BE2C (cell line): ENCODE measurements around the gene HPCAL1.

Experiments used
- DNase-seq: peaks from one replicate; pipeline ENCODE4 v3.0.0-alpha.2; 2020
- H3K27me3 ChIP-seq: fragments of 250-450 bp; sonication (Bioruptor Pico); 2 replicates; pipeline ENCODE4 v1.5.1; 2020; ENCODE audit warnings: mild to moderate bottlenecking
- H3K36me3 ChIP-seq: fragments of 250-450 bp; sonication (Bioruptor Pico); 2 replicates; pipeline ENCODE4 v1.5.1; 2020; ENCODE audit warnings: mild to moderate bottlenecking
- H3K4me1 ChIP-seq: fragments of 250-450 bp; sonication (Bioruptor Pico); 2 replicates; pipeline ENCODE4 v1.5.1; 2020
- H3K4me3 ChIP-seq: 2 replicates; pipeline ENCODE4 v1.5.1; 2011; ENCODE audit warnings: low read depth, low read length
- H3K9me3 ChIP-seq: fragments of 250-450 bp; sonication (Bioruptor Pico); 2 replicates; pipeline ENCODE4 v1.5.1; 2020
- CTCF ChIP-seq: IDR thresholded peaks from 2 replicates; pipeline ENCODE4 v1.5.1; 2012; ENCODE audit warnings: mild to moderate bottlenecking, low read depth, low read length

HPCAL1 gene

GRCh38 chr2:10316860-10317259 lies 14.2 kb downstream of the HPCAL1 start:
- H3K36me3 ChIP-seq = peaks cover 10% of the 10 kb centered on the region
- no peak for TF ChIP-seq CTCF
- no peak overlapping the region for H3K4me3 ChIP-seq

GRCh38 chr2:10317646-10318045 lies 14.9 kb downstream of the HPCAL1 start:
- peak; percentile 35 for TF ChIP-seq CTCF
- peak; percentile 42 for DNase-seq
- Histone ChIP-seq H3K4me3 (no peak overlapping the region), H3K27me3 (no peaks in the 10 kb centered on the region), H3K9me3 (peaks cover 7% of the 10 kb centered on the region), H3K36me3 (peaks cover 10% of the 10 kb centered on the region), H3K4me1 (no peaks in the 10 kb centered on the region; the same call in 1 of the 2 replicates)

More at GRCh38 chr2:10316860-10317259, 14.2 kb downstream of the HPCAL1 start:
- H3K4me1 ChIP-seq = no peaks in the 10 kb centered on the region; the same call in 1 of the 2 replicates
- no peak for DNase-seq
- H3K9me3 ChIP-seq = peaks cover 11% of the 10 kb centered on the region
- H3K27me3 ChIP-seq = no peaks in the 10 kb centered on the region

- no peak for DNase-seq
- no peaks in the 10 kb centered on the region; the same call in 1 of the 2 replicates for H3K4me1 ChIP-seq
- no peaks in the 10 kb centered on the region for H3K27me3 ChIP-seq
- no peak overlapping the region for H3K4me3 ChIP-seq
- TF ChIP-seq CTCF = no peak
- H3K9me3 ChIP-seq = peaks cover 6% of the 10 kb centered on the region
- H3K36me3 ChIP-seq = peaks cover 11% of the 10 kb centered on the region
These were observed 15.6 kb downstream of the HPCAL1 start for GRCh38 chr2:10318345-10318744.

GRCh38 chr2:10319892-10320574 lies 17.3 kb downstream of the HPCAL1 start:
- Histone ChIP-seq H3K4me3 (no peak overlapping the region), H3K9me3 (peaks cover 6% of the 10 kb centered on the region), H3K36me3 (peaks cover 11% of the 10 kb centered on the region), H3K4me1 (no peaks in the 10 kb centered on the region), H3K27me3 (no peaks in the 10 kb centered on the region)
- DNase-seq = no peak
- no peak for TF ChIP-seq CTCF

GRCh38 chr2:10320575-10320931 lies 17.8 kb downstream of the HPCAL1 start:
- H3K4me1 ChIP-seq = no peaks in the 10 kb centered on the region
- H3K27me3 ChIP-seq = no peaks in the 10 kb centered on the region
- TF ChIP-seq CTCF = no peak
- H3K4me3 ChIP-seq = no peak overlapping the region
- peaks cover 11% of the 10 kb centered on the region for H3K36me3 ChIP-seq
- peaks cover 6% of the 10 kb centered on the region for H3K9me3 ChIP-seq
- DNase-seq = no peak

GRCh38 chr2:10320933-10321332 lies 18.2 kb downstream of the HPCAL1 start:
- Histone ChIP-seq H3K36me3 (peaks cover 11% of the 10 kb centered on the region), H3K4me1 (peaks cover 3% of the 10 kb centered on the region), H3K27me3 (no peaks in the 10 kb centered on the region), H3K9me3 (peaks cover 6% of the 10 kb centered on the region), H3K4me3 (no peak overlapping the region)
- TF ChIP-seq CTCF = no peak
- DNase-seq = no peak
